22Rv1 (cell line): ENCODE measurements around the gene PPP3CA.

ENCODE experiments used
- H3K27ac ChIP-seq: fragments of 450-650 bp; 2 replicates; pipeline ENCODE4 v1.5.1; 2017
- CTCF ChIP-seq: fragments of 450-650 bp; IDR thresholded peaks from 2 replicates; pipeline ENCODE4 v1.5.1; 2017; ENCODE audit warnings: mild to moderate bottlenecking
- ZFX ChIP-seq: fragments of 450-650 bp; IDR thresholded peaks from 2 replicates; pipeline ENCODE4 v1.6.1; 2017; ENCODE audit warnings: antibody characterized with exemption, borderline replicate concordance

PPP3CA gene

GRCh38 chr4:101142259-101142658 is 205.1 kb downstream of the PPP3CA start:
- H3K27ac ChIP-seq, result peak overlapping the region; percentile 61
- TF ChIP-seq ZFX (no peak), CTCF (no peak)

- TF ChIP-seq CTCF, result no peak
- TF ChIP-seq ZFX, result no peak
- peak overlapping the region; percentile 61 for H3K27ac ChIP-seq
Measured at GRCh38 chr4:101141855-101142254, 205.5 kb downstream of the PPP3CA start.

- TF ChIP-seq CTCF, result no peak
- TF ChIP-seq ZFX, result no peak
- H3K27ac ChIP-seq, result peak overlapping the region; percentile 61
Measured at GRCh38 chr4:101141230-101141629, 206.1 kb downstream of the PPP3CA start.

DNA sequence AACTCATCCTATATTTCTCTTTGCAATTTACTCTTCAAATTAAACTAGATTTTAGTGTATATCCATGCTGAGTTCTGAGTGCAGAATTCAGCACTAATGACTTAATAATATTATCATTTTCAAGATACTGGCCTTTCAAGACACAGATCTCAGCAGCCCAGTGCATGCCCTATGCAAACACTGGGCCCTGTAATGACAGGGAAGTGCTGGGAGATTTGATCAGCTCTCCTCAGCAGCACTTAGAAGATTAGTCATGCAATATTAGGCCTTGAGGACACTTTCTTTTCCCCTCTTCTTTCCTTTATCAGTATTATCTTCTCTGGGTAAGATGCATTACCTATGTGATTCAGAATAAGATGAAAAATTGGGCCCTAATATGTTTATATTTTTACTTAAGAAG is 207.1 kb downstream of the PPP3CA start:
- peak overlapping the region; percentile 61 for H3K27ac ChIP-seq
- no peak for TF ChIP-seq CTCF
- TF ChIP-seq ZFX, result no peak

DNA sequence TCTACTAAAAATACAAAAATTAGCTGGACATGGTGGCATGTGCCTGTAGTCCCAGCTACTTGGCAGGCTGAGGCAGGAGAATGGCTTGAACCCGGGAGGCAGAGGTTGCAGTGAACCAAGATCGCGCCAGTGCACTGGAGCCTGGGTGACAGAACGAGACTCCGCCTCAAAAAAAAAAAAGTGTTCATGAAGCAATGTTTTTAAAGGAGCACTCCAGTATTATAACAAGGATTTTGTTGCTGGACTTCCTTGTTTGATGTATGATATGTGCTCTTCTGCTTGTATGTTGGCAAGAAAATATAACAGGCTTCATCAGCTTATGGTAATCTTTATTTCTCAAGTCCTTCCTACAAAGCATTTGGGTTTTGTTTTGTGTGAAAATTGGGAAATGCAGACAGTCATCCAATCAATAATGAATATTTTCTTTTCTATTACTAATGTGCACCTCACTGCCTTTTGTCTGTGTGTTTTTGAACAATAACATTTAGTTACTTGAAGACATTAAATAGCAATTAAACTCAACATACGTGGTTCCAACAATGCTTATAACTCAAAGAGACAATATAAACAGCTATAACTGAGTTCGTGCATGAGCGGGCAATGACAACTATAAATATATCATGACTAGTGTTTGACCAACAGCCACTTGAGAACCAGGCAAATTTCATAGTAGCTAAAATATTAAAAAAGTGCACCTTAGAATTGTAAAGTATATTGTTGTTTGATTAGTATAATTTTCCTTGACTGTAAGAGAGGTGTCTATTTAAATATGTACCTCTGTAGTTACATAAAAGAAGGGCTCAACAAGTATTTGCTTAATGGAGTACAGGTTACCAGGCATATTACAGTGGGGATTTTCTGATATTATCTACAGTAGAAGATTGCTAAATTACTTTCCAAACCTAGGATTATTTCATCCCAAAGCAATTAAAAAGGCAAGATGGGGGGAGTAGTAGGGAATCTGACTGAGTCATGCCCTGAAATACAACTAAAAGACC is 210.7 kb downstream of the PPP3CA start:
- H3K27ac ChIP-seq, result peak overlapping the region; percentile 61
- TF ChIP-seq ZFX, result no peak
- no peak for TF ChIP-seq CTCF

DNA sequence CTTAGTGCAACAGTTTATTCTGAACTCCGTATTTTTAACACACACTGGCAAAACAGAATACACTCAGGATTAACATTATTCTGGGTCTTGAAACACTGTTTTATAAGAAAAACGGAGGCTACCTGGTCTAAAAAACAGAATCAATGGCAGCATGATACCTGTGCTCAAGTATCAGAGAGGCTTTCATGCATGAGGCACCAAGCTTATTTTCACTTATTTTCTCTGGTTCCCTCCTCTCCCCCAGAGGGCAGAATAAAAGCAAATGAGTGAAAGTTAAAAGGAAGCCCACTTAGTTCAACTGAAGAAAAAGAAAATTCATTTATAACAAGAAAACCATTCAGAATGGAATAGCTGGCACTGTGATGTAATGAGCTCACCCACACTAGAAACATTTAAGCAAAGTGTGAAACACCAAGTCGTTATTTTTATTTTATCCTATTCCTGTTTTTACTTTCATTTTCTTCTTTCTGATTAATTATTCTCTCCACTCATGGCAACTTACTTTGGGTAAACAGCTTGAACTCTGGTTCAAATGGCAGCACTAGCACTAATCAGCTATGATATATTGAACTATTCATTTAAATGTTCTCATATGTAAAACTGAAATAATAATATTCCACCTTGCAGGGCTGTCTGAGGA is 211.8 kb downstream of the PPP3CA start:
- TF ChIP-seq ZFX, result no peak
- no peak for TF ChIP-seq CTCF
- H3K27ac ChIP-seq, result peak overlapping the region; percentile 61

GRCh38 chr4:101131058-101131457 is 216.3 kb downstream of the PPP3CA start:
- H3K27ac ChIP-seq, result peak overlapping the region; percentile 88

DNA sequence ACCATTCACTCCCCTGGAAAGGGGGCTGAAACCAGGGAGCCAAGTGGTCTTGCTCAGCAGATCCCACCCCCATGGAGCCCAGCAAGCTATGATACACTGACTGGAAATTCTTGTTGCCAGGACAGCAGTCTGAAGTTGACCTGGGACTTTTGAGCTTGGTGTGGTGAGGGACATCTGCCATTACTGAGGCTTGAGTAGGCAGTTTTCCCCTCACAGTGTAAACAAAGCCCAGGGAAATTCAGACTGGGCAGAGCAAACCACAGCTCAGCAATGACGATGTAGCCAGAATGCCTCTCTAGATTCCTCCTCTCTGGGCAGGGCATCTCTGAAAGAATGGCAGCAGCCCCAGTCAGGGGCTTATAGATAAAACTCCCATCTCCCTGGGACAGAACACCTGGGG is 218.4 kb downstream of the PPP3CA start:
- H3K27ac ChIP-seq, result peak overlapping the region; percentile 88
